ENCODE data around the gene LAMA2. TPM values are rescaled to one million over a fixed set of nuclear protein-coding genes. Genes with fewer than 3 reads are reported as not detected.

The LAMA2 gene
- total RNA-seq, 1 experiment from 2014 or later, result 8.2 TPM

DNA sequence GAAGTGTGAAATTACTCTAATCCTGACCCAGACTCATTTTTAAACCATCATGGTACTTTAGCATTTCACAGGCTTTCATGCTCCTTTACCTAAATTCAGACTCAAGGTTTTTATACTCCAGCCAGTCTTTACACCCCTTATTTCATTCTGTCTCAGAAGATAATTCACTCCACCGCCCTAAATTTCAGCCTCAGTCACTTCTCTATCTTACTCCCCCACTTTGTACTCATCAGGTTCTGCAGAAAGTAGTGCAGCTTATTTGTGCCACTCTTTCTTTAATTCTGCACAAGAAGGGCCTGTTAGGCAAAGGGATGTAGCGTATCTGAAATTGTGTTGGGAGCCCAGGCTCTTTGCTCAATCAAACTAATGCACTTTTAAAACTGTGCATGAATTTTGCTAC is 621.5 kb downstream of the LAMA2 start:
- H3K27me3 ChIP-seq (ENCODE audit: insufficient read depth, low read length), result no peaks in the 10 kb centered on the region
- H3K9me3 ChIP-seq (ENCODE audit: control insufficient read depth in 1 of 2, insufficient read depth in 1 of 2, low read depth in 1 of 2, low read length in 2 of 2), result no peaks in the 10 kb centered on the region
- ATAC-seq, result no peak
- no peak overlapping the region for H3K9ac ChIP-seq (ENCODE audit: low read length)
- H3K4me1 ChIP-seq (ENCODE audit: control insufficient read depth in 1 of 2, insufficient read depth in 2 of 2, low read length in 2 of 2), result peaks cover 44 to 45% of the 10 kb centered on the region in 2 experiments
- POLR2A ChIA-PET, result interaction anchor here (4.3 kb wide), 1 partner anchor 14 kb away, joined by 33 read pairs; no protein-coding TSS in a partner anchor
- H3K9me2 ChIP-seq (ENCODE audit: insufficient read depth), result no peaks in the 10 kb centered on the region
- no peak overlapping the region for H3K4me3 ChIP-seq (replicated peaks in 1 of 2; ENCODE audit: low read depth in 1 of 2, low read length in 2 of 2)
- RAD21 ChIA-PET (ENCODE audit: low non-redundant PET in 1 of 2, low total read pairs in 2 of 2, uncharacterized antibody in 2 of 2, unreplicated experiment in 2 of 2), result no interaction called here
- intact Hi-C loops (cut with micrococcal nuclease), result no loop called here
- DNase-seq (ENCODE audit: low read depth, low spot score), result no peak
- no peak for TF ChIP-seq POLR2A (IDR thresholded peaks at IDR 0.05; ENCODE audit: borderline replicate concordance, extremely low read depth, insufficient read depth, insufficient read length)
- no peak for TF ChIP-seq SIN3A (IDR thresholded peaks at IDR 0.05; ENCODE audit: low read depth)
- TF ChIP-seq SRF (IDR thresholded peaks at IDR 0.05; ENCODE audit: low read depth), result no peak
- TF ChIP-seq CBX3 (IDR thresholded peaks at IDR 0.05; ENCODE audit: low read depth), result no peak
- TF ChIP-seq, protein P1, sequence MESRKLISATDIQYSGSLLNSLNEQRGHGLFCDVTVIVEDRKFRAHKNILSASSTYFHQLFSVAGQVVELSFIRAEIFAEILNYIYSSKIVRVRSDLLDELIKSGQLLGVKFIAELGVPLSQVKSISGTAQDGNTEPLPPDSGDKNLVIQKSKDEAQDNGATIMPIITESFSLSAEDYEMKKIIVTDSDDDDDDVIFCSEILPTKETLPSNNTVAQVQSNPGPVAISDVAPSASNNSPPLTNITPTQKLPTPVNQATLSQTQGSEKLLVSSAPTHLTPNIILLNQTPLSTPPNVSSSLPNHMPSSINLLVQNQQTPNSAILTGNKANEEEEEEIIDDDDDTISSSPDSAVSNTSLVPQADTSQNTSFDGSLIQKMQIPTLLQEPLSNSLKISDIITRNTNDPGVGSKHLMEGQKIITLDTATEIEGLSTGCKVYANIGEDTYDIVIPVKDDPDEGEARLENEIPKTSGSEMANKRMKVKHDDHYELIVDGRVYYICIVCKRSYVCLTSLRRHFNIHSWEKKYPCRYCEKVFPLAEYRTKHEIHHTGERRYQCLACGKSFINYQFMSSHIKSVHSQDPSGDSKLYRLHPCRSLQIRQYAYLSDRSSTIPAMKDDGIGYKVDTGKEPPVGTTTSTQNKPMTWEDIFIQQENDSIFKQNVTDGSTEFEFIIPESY (IDR thresholded peaks at IDR 0.05; ENCODE audit: extremely low read depth, insufficient replicate concordance, low read length), result no peak
- TF ChIP-seq ZFX (IDR thresholded peaks at IDR 0.05), result no peak
- TF ChIP-seq, protein P2, sequence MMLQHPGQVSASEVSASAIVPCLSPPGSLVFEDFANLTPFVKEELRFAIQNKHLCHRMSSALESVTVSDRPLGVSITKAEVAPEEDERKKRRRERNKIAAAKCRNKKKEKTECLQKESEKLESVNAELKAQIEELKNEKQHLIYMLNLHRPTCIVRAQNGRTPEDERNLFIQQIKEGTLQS (IDR thresholded peaks at IDR 0.05), result no peak
- no peak for TF ChIP-seq JUND (IDR thresholded peaks at IDR 0.05)
- TF ChIP-seq FOSL1 (IDR thresholded peaks at IDR 0.05; ENCODE audit: low read depth), result no peak
- TF ChIP-seq YY1 (IDR thresholded peaks at IDR 0.05; ENCODE audit: extremely low read depth, insufficient replicate concordance, low read depth, low read length), result no peak
- TF ChIP-seq, protein P3, sequence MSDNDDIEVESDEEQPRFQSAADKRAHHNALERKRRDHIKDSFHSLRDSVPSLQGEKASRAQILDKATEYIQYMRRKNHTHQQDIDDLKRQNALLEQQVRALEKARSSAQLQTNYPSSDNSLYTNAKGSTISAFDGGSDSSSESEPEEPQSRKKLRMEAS (IDR thresholded peaks at IDR 0.05), result no peak
- TF ChIP-seq CEBPB (IDR thresholded peaks at IDR 0.05; ENCODE audit: low read depth), result no peak
- TF ChIP-seq, protein P4, sequence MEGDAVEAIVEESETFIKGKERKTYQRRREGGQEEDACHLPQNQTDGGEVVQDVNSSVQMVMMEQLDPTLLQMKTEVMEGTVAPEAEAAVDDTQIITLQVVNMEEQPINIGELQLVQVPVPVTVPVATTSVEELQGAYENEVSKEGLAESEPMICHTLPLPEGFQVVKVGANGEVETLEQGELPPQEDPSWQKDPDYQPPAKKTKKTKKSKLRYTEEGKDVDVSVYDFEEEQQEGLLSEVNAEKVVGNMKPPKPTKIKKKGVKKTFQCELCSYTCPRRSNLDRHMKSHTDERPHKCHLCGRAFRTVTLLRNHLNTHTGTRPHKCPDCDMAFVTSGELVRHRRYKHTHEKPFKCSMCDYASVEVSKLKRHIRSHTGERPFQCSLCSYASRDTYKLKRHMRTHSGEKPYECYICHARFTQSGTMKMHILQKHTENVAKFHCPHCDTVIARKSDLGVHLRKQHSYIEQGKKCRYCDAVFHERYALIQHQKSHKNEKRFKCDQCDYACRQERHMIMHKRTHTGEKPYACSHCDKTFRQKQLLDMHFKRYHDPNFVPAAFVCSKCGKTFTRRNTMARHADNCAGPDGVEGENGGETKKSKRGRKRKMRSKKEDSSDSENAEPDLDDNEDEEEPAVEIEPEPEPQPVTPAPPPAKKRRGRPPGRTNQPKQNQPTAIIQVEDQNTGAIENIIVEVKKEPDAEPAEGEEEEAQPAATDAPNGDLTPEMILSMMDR (IDR thresholded peaks at IDR 0.05 in 2 of 3, conservative IDR thresholded peaks at IDR 0.05 in 1 of 3; ENCODE audit: borderline replicate concordance in 1 of 3, insufficient read depth in 1 of 3, low read depth in 2 of 3, low read length in 2 of 3), result no peak
- TF ChIP-seq RAD21 (IDR thresholded peaks at IDR 0.05; ENCODE audit: low read depth), result no peak
- no peak for TF ChIP-seq EGR1 (IDR thresholded peaks at IDR 0.05; ENCODE audit: low read depth)
- H2AFZ ChIP-seq (ENCODE audit: low read depth, low read length, poor library complexity, severe bottlenecking), result no peak overlapping the region
- no peaks in the 10 kb centered on the region for H3K79me2 ChIP-seq (ENCODE audit: insufficient read depth, low read length)
- CTCF ChIA-PET, result interaction anchor here (5.7 kb wide), 1 partner anchor 62 kb away, joined by 45 read pairs; no protein-coding TSS in a partner anchor
- BruUV-seq (replicated peaks), result no TSS peak
- H3K36me3 ChIP-seq (ENCODE audit: control insufficient read depth in 1 of 2, insufficient read depth in 2 of 2, low read length in 2 of 2), result no peaks in the 10 kb centered on the region; a peak in 1 of 4 replicates
- no peak overlapping the region; the same call in 1 of the 2 replicates for H3K27ac ChIP-seq (ENCODE audit: low read depth, low read length)
- H4K20me1 ChIP-seq (ENCODE audit: insufficient read depth), result no peaks in the 10 kb centered on the region
- H3K4me2 ChIP-seq (ENCODE audit: low read length), result no peak overlapping the region
